Epithelial cell of proximal tubule (primary cell): Measurements from ENCODE around the gene CREB3L2. TPM values are rescaled to one million over a fixed set of nuclear protein-coding genes. Genes with fewer than 3 reads are reported as not detected.
A peak's percentile ranks its signal among the peaks of the same experiment; 100 is the strongest.
"Not testable (repeated sequence)": the region's sequence is repeated elsewhere in the genome, so short reads cannot be mapped to it uniquely, and the experiment has no call there.

Source experiments
- DNase-seq: peaks from one replicate; pipeline ENCODE4 v3.0.0-alpha.2; 2011; ENCODE audit warnings: low read depth
- H3K4me3 ChIP-seq: 2 replicates; pipeline ENCODE4 v1.5.1; 2011; ENCODE audit warnings: low read depth, mild to moderate bottlenecking, low read length
- CTCF ChIP-seq: conservative IDR thresholded peaks from 2 replicates; pipeline ENCODE4 v1.5.1; 2012; ENCODE audit warnings: low read depth, mild to moderate bottlenecking, low read length
- total RNA-seq: library from RNA; depleted of rRNA; stranded (reverse); fragments of >200 nt; gene quantifications from 2 replicates; pipeline ENCODE4 v1.2.3, GENCODE V29; 2015

Gene CREB3L2
- total RNA-seq, result 14.5 and 18.3 TPM in 2 replicates

GRCh38 chr7:138001529-138002095, at the start of gene CREB3L2:
Gene CREB3L2, minus strand, starts transcription at chr7:138002086. Its CDS starts 381 bp downstream, at chr7:138001705.
- peak within 1 kb of the TSS; percentile 96 for H3K4me3 ChIP-seq
- no peak for DNase-seq
- no peak for TF ChIP-seq CTCF

GRCh38 chr7:138049505-138050116, 47.7 kb upstream of the CREB3L2 start:
- no peak for DNase-seq

GRCh38 chr7:138047907-138048306, 46.0 kb upstream of the CREB3L2 start:
- no peak overlapping the region for H3K4me3 ChIP-seq
- DNase-seq, result no peak
- no peak for TF ChIP-seq CTCF

More at GRCh38 chr7:138049505-138050116, 47.7 kb upstream of the CREB3L2 start:
- TF ChIP-seq CTCF, result no peak
- H3K4me3 ChIP-seq, result no peak overlapping the region

GRCh38 chr7:138044897-138045296, 43.0 kb upstream of the CREB3L2 start:
- no peak for DNase-seq
- no peak for TF ChIP-seq CTCF
- no peak overlapping the region for H3K4me3 ChIP-seq

GRCh38 chr7:138040063-138040462, 38.2 kb upstream of the CREB3L2 start:
- H3K4me3 ChIP-seq, result not testable (repeated sequence)

GRCh38 chr7:138036135-138036534, 34.2 kb upstream of the CREB3L2 start:
- no peak overlapping the region for H3K4me3 ChIP-seq
- no peak for TF ChIP-seq CTCF
- no peak for DNase-seq

More at GRCh38 chr7:138040063-138040462, 38.2 kb upstream of the CREB3L2 start:
- DNase-seq, result not testable (repeated sequence)

- TF ChIP-seq CTCF, result no peak
- H3K4me3 ChIP-seq, result no peak overlapping the region
- DNase-seq, result no peak
Observed at GRCh38 chr7:138033241-138033640, 31.4 kb upstream of the CREB3L2 start.
